HepG2 (cell line): ENCODE results near the gene SPAM1.
"Not testable (repeated sequence)": the region's sequence is repeated elsewhere in the genome, so short reads cannot be mapped to it uniquely, and the experiment has no call there.

Source experiments
- EP300 ChIP-seq, 3 experiments: sonication (generic) in 1 of 3; formaldehyde crosslinking in 1 of 3; IDR thresholded peaks; 2 replicates each; pipeline versions ENCODE4 v1.5.1 to v1.6.1; 2011 to 2020; ENCODE audit warnings: low read depth in 2 of 3, low read length in 2 of 3, borderline replicate concordance in 1 of 3, improper control_type of control experiment in 1 of 3, mild to moderate bottlenecking in 1 of 3, missing genetic modification reagents in 1 of 3, moderate library complexity in 1 of 3
- MEIS1 ChIP-seq: sonication (generic); formaldehyde crosslinking; IDR thresholded peaks from 2 replicates; pipeline ENCODE4 v1.9.0; 2021; ENCODE audit warnings: mild to moderate bottlenecking, missing genetic modification reagents, moderate library complexity, borderline replicate concordance
- POLR2A ChIP-seq, 2 experiments: IDR thresholded peaks; 2 replicates each; pipeline ENCODE4 v1.6.1; 2011; ENCODE audit warnings: low read depth in 2 of 2, low read length in 2 of 2, mild to moderate bottlenecking in 1 of 2, moderate library complexity in 1 of 2; ENCODE audit not compliant: insufficient read depth in 1 of 2
- SMAD9 ChIP-seq: sonication (generic); formaldehyde crosslinking; IDR thresholded peaks from 2 replicates; pipeline ENCODE4 v1.5.1; 2020; ENCODE audit warnings: mild to moderate bottlenecking, missing genetic modification reagents
- YEATS2 ChIP-seq: sonication (generic); formaldehyde crosslinking; IDR thresholded peaks from 2 replicates; pipeline ENCODE4 v1.4.0; 2020; ENCODE audit warnings: missing genetic modification reagents, borderline replicate concordance
- ZNF274 ChIP-seq: sonication (generic); formaldehyde crosslinking; IDR thresholded peaks from 2 replicates; pipeline ENCODE4 v1.5.1; 2020; ENCODE audit warnings: mild to moderate bottlenecking, missing genetic modification reagents
- ZNF431 ChIP-seq: sonication (generic); formaldehyde crosslinking; IDR thresholded peaks from 2 replicates; pipeline ENCODE4 v1.9.0; 2022; ENCODE audit warnings: missing genetic modification reagents, low read depth, mild to moderate bottlenecking, borderline replicate concordance
- ZNF441 ChIP-seq: sonication (generic); formaldehyde crosslinking; IDR thresholded peaks from 2 replicates; pipeline ENCODE4 v1.7.0; 2021; ENCODE audit warnings: missing genetic modification reagents, borderline replicate concordance
- TF ChIP-seq, protein P1 (sequence below): sonication (generic); formaldehyde crosslinking; IDR thresholded peaks from 2 replicates; pipeline ENCODE4 v1.5.0; 2020; ENCODE audit warnings: mild to moderate bottlenecking, missing genetic modification reagents, moderate library complexity
- TF ChIP-seq, protein P2 (sequence below), 2 experiments: sonication (generic) in 1 of 2; formaldehyde crosslinking in 1 of 2; IDR thresholded peaks; 2 replicates each; pipeline versions ENCODE4 v1.5.1 to v1.6.1; 2011 to 2020; ENCODE audit warnings: borderline replicate concordance in 1 of 2, low read depth in 1 of 2, low read length in 1 of 2, mild to moderate bottlenecking in 1 of 2, missing genetic modification reagents in 1 of 2, moderate library complexity in 1 of 2
- TF ChIP-seq, protein P3 (sequence below): sonication (generic); formaldehyde crosslinking; IDR thresholded peaks from 2 replicates; pipeline ENCODE4 v1.4.0; 2020; ENCODE audit warnings: missing genetic modification reagents

DNA sequence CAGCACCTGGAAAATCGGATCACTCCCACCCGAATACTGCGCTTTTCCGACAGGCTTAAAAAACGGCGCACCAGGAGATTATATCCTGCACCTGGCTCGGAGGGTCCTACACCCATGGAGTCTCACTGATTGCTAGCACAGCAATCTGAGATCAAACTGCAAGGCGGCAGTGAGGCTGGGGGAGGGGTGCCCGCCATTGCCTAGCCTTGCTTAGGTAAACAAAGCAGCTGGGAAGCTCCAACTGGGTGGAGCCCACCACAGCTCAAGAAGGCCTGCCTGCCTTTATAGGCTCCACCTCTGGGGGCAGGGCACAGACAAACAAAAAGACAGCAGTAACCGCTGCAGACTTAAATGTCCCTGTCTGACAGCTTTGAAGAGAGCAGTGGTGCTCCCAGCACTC is 30.3 kb upstream of the SPAM1 start:
- not testable (repeated sequence) for TF ChIP-seq ZNF274 (CRISPR knock-in tag); SMAD9 (CRISPR knock-in tag); ZNF431 (CRISPR knock-in tag); YEATS2 (CRISPR knock-in tag); ZNF441 (CRISPR knock-in tag); POLR2A (IDR thresholded peaks at IDR 0.05; ENCODE audit: insufficient read depth in 1 of 2, low read depth in 2 of 2, low read length in 2 of 2); MEIS1; EP300 (IDR thresholded peaks at IDR 0.05; ENCODE audit: low read depth in 2 of 2, low read length in 2 of 2); EP300 (CRISPR knock-in tag; IDR thresholded peaks at IDR 0.05; ENCODE audit: borderline replicate concordance)
- TF ChIP-seq, protein P1, sequence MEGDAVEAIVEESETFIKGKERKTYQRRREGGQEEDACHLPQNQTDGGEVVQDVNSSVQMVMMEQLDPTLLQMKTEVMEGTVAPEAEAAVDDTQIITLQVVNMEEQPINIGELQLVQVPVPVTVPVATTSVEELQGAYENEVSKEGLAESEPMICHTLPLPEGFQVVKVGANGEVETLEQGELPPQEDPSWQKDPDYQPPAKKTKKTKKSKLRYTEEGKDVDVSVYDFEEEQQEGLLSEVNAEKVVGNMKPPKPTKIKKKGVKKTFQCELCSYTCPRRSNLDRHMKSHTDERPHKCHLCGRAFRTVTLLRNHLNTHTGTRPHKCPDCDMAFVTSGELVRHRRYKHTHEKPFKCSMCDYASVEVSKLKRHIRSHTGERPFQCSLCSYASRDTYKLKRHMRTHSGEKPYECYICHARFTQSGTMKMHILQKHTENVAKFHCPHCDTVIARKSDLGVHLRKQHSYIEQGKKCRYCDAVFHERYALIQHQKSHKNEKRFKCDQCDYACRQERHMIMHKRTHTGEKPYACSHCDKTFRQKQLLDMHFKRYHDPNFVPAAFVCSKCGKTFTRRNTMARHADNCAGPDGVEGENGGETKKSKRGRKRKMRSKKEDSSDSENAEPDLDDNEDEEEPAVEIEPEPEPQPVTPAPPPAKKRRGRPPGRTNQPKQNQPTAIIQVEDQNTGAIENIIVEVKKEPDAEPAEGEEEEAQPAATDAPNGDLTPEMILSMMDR (CRISPR knock-in tag), result not testable (repeated sequence)
- TF ChIP-seq, protein P2, sequence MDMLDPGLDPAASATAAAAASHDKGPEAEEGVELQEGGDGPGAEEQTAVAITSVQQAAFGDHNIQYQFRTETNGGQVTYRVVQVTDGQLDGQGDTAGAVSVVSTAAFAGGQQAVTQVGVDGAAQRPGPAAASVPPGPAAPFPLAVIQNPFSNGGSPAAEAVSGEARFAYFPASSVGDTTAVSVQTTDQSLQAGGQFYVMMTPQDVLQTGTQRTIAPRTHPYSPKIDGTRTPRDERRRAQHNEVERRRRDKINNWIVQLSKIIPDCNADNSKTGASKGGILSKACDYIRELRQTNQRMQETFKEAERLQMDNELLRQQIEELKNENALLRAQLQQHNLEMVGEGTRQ (IDR thresholded peaks at IDR 0.05; ENCODE audit: low read depth, low read length), result not testable (repeated sequence)
- TF ChIP-seq, protein P2 (CRISPR knock-in tag; IDR thresholded peaks at IDR 0.05; ENCODE audit: borderline replicate concordance), result not testable (repeated sequence)
- TF ChIP-seq, protein P3, sequence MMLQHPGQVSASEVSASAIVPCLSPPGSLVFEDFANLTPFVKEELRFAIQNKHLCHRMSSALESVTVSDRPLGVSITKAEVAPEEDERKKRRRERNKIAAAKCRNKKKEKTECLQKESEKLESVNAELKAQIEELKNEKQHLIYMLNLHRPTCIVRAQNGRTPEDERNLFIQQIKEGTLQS (CRISPR knock-in tag), result not testable (repeated sequence)
